ACC112 (cell line): ENCODE results near the gene TMEM132E.

Experiments
- H2AFZ ChIP-seq: fragments of 200-600 bp; sonication (generic); one replicate; pipeline ENCODE4 v1.6.0; 2017; ENCODE audit warnings: antibody characterized with exemption, low read length; ENCODE audit not compliant: unreplicated experiment
- H3K27ac ChIP-seq: fragments of 200-600 bp; sonication (generic); 2 replicates; pipeline ENCODE4 v1.5.1; 2014; ENCODE audit warnings: low read depth, mild to moderate bottlenecking, antibody characterized with exemption, low read length, moderate library complexity
- H3K27me3 ChIP-seq: fragments of 200-600 bp; sonication (generic); 2 replicates; pipeline ENCODE4 v1.6.1; 2014; ENCODE audit warnings: mild to moderate bottlenecking, antibody characterized with exemption, low read length, moderate library complexity, mixed read lengths; ENCODE audit not compliant: insufficient read depth
- H3K36me3 ChIP-seq: fragments of 200-600 bp; sonication (generic); 2 replicates; pipeline ENCODE4 v1.6.1; 2016; ENCODE audit warnings: mild to moderate bottlenecking, antibody characterized with exemption, low read length, moderate library complexity, mixed read lengths; ENCODE audit not compliant: insufficient read depth
- H3K4me1 ChIP-seq: fragments of 200-600 bp; sonication (generic); one replicate; pipeline ENCODE4 v1.6.1; 2016; ENCODE audit warnings: low read length, mixed read lengths; ENCODE audit not compliant: insufficient read depth, unreplicated experiment, control insufficient read depth
- H3K4me3 ChIP-seq: fragments of 200-600 bp; sonication (generic); 2 replicates; pipeline ENCODE4 v1.5.1; 2014; ENCODE audit warnings: mild to moderate bottlenecking, low read depth, low read length
- H3K79me2 ChIP-seq: fragments of 200-600 bp; sonication (generic); one replicate; pipeline ENCODE4 v1.6.0; 2016; ENCODE audit warnings: low read length; ENCODE audit not compliant: control insufficient read depth, unreplicated experiment, insufficient read depth

TMEM132E gene

DNA sequence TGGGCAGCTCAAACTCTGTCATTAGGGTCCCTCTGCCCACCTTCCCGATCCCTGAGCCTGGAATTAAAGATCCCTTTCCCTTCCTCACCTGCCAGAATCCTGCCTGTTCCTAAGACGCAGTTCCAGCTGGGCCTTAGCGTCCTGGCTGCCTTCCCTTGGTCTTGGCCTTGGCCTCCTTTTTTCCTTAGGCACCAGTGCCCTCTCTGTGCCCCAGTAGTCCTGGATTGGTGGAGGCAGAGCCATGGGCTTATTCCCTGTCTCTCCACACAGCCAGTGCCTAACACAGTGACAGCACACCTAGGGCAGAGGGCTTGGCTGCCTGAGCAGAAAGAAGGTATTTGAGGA lies 3.5 kb downstream of the TMEM132E start:
- H3K4me1 ChIP-seq: no peaks in the 10 kb centered on the region
- H2AFZ ChIP-seq: no peak overlapping the region
- H3K27ac ChIP-seq: no peak overlapping the region
- H3K36me3 ChIP-seq: no peaks in the 10 kb centered on the region
- H3K27me3 ChIP-seq: peaks cover 95% of the 10 kb centered on the region
- no peak overlapping the region for H3K4me3 ChIP-seq
- H3K79me2 ChIP-seq: no peaks in the 10 kb centered on the region

DNA sequence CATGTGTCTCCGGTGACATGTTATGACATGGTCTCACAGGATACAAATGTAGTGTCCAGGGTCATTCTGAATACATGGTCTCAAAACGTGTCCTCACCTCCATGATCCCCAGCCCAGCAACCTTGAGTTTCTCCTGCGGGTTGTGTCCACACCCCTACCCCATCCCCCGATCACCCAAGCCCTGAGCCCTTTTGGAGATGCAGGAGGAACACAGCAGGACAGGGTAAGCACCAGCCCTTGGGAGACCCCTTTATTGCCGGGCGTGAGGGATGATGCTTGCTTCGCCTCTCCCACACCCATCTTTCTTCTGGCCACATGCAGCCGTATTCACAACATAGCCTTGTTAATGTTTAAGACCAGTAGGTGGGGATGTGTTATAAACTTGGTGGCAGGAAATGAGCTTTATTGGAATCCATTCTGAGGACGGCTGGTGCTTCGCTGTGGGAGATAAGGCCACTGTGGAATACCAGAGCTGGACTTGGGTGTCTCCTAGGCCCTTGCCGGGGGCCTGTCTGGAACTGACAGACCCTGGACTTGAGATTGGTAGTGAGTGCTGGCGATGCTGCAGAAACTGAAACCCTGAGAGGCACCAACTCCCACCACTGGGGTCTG lies 5.5 kb downstream of the TMEM132E start:
- no peak overlapping the region for H3K4me3 ChIP-seq
- H3K4me1 ChIP-seq: no peaks in the 10 kb centered on the region
- H3K27ac ChIP-seq: no peak overlapping the region
- H3K27me3 ChIP-seq: peaks cover 85% of the 10 kb centered on the region
- no peaks in the 10 kb centered on the region for H3K36me3 ChIP-seq
- H3K79me2 ChIP-seq: no peaks in the 10 kb centered on the region
- no peak overlapping the region for H2AFZ ChIP-seq

DNA sequence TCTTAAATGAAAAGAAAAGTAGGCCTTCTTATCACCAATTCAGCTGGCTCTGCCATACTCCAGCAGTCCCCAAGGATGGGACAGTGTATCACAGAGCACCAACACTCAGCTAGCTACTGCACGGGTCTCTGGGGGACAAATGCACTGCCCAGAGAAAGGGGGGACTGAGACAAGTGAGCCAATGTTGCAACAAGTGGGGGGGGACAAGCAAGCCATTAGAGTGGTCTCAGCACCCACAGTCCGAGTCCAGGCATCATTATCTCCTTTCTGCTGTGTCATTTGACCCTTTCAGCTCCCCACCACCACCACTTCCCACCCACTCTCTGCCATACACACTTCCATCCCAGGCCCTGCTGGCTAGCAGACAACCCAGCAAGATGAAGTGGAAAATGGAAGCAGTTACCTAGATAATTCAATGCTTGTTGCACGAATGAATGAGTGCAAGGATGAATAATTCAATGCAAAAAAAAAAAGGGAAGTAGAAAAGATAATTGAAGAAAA lies 7.0 kb downstream of the TMEM132E start:
- no peak overlapping the region for H3K4me3 ChIP-seq
- H3K36me3 ChIP-seq: no peaks in the 10 kb centered on the region
- no peaks in the 10 kb centered on the region for H3K4me1 ChIP-seq
- H3K27ac ChIP-seq: no peak overlapping the region
- no peaks in the 10 kb centered on the region for H3K79me2 ChIP-seq
- no peak overlapping the region for H2AFZ ChIP-seq
- peaks cover 83% of the 10 kb centered on the region for H3K27me3 ChIP-seq

DNA sequence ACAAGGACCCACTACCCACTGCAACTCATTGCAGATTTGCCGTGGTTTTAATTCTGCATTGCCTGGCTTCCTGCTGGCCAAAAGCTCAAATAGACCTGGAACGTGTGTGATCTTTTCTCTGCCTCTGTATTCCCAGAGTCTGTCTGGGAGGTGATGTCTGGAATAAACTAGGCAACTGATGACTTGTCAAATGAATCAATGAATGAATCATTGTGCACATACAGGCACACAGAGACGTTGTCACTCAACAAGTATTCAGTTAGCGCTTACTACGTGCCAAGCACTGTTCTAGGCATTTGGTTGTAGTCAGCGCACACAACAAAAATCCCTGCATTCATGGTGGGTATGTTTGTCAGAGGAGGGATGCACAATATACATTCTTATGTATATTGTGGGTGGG lies 8.9 kb downstream of the TMEM132E start:
- Histone ChIP-seq H3K4me1 (no peaks in the 10 kb centered on the region), H2AFZ (no peak overlapping the region), H3K4me3 (no peak overlapping the region), H3K79me2 (no peaks in the 10 kb centered on the region), H3K36me3 (no peaks in the 10 kb centered on the region), H3K27ac (no peak overlapping the region), H3K27me3 (peaks cover 79% of the 10 kb centered on the region)

DNA sequence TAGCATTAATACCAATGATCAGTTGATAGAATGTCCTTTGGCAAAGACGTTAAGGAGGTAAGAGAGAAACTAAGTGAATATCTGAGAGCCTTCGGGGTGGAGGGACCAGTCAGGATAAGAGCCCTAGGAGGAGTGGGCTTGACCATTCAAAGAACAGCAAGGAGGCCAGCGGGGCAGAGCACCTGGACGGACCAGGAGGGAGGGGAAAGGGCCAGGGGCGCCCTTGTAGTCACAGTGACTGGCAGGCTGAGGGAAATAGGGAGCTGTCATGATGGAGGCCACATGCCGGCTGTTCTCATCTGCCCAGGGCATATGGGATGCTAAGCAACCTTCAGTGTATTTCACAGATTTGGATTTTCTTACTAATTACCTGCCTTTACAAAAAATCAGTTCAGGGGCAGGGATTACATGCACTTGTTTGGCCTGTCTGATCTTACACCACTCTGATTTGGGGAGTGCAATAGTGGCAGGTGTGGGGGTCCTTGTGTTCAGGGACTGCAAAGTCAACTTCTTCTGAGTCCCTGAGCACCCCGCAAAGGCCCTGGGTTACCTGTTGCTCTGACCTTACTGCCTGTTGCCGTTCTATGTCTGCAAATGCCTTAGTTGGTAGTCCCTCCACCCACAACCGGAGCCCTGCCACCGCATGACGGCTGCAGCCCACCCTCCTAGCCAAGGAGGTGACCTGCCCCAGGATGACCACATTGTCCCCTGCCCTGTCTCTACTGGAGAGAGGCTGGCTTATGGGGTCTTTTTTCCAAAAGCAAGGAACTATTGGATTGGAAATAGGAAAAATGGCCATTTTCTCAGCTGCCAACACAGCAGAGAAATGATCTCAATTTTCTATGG lies 10.0 kb downstream of the TMEM132E start:
- no peaks in the 10 kb centered on the region for H3K79me2 ChIP-seq
- H3K4me3 ChIP-seq: no peak overlapping the region
- no peaks in the 10 kb centered on the region for H3K36me3 ChIP-seq
- H2AFZ ChIP-seq: no peak overlapping the region
- H3K27me3 ChIP-seq: peaks cover 77% of the 10 kb centered on the region
- no peak overlapping the region for H3K27ac ChIP-seq
- no peaks in the 10 kb centered on the region for H3K4me1 ChIP-seq

DNA sequence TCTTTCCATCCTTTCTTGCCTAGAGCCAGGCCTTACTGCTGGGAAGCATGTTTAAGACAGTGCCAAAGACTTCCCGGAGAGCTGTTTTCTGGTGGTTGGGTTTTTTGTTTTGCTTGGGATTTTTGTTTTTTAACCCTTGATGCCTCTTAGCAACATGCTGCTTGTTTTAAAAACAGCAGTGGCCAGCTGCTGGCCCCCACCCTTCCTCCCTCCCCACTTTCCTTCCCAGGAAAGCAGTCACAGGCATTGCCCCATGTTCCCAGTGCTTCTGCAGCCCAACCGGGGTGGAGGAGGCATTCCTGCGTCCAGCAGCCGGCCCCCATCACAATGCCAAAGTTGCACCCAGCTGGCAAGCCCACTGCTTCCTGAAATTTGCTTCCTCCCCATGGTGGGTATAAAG lies 12.6 kb downstream of the TMEM132E start:
- Histone ChIP-seq H3K27ac (no peak overlapping the region), H3K4me3 (no peak overlapping the region), H3K36me3 (no peaks in the 10 kb centered on the region), H3K4me1 (no peaks in the 10 kb centered on the region), H2AFZ (no peak overlapping the region), H3K27me3 (peaks cover 60% of the 10 kb centered on the region), H3K79me2 (no peaks in the 10 kb centered on the region)

DNA sequence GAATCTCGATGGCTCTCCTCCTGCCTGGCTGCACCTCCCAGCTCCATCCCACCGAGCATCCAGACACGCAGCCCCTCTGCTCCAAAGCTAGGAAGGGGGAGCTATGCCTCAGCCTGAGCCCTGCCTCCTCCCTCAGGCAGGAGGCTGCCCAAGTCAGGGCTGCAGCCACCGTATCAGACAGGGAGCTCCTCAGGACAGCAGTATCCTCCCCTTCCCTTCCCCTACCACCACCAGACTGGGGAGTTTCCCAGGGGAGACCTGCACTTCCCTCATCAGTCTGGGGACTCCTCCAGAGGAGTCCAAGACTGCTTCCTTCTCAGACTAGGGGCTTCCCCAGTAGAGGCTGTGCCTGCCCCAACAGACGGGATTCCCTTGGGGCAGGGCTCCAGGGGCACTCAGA lies 17.5 kb downstream of the TMEM132E start:
- H3K4me1 ChIP-seq: no peaks in the 10 kb centered on the region

DNA sequence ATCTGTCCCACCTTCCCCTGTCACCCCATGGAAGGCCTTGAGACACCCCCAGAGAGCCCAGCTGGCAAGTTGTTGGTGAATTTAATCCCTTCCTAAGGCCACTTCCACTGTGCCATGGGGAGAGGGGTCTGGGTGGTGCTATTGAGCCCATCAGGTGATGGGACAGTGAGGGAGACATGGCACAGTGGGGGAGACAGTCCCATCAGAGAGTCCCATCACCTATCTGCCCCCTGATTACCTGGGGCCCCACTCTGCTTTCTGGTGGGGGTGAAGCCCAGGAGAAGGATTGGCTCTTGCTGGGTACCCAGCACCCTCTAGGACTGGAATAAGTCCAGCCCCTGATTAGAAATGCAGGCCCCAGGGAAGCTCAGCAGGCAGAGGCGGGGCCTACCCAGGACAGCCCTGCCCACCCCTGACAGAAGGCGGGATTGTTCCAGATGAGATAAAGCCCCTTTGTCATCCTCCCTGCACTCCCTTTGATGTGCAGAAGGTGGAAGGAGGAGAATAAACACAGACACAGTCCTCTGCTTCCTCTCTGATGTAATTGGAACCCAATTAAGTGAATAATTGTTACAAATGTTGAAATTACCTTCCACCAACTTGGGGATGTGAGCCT lies 18.9 kb downstream of the TMEM132E start:
- no peak overlapping the region for H3K27ac ChIP-seq
- no peak overlapping the region for H2AFZ ChIP-seq
- no peaks in the 10 kb centered on the region for H3K79me2 ChIP-seq
- no peaks in the 10 kb centered on the region for H3K36me3 ChIP-seq
- peaks cover 29% of the 10 kb centered on the region for H3K27me3 ChIP-seq
- H3K4me1 ChIP-seq: no peaks in the 10 kb centered on the region
- H3K4me3 ChIP-seq: no peak overlapping the region

More for the DNA sequence above, 17.5 kb downstream of the TMEM132E start:
- no peak overlapping the region for H2AFZ ChIP-seq
- no peaks in the 10 kb centered on the region for H3K36me3 ChIP-seq
- peaks cover 39% of the 10 kb centered on the region for H3K27me3 ChIP-seq
- no peaks in the 10 kb centered on the region for H3K79me2 ChIP-seq
- no peak overlapping the region for H3K27ac ChIP-seq
- H3K4me3 ChIP-seq: no peak overlapping the region

DNA sequence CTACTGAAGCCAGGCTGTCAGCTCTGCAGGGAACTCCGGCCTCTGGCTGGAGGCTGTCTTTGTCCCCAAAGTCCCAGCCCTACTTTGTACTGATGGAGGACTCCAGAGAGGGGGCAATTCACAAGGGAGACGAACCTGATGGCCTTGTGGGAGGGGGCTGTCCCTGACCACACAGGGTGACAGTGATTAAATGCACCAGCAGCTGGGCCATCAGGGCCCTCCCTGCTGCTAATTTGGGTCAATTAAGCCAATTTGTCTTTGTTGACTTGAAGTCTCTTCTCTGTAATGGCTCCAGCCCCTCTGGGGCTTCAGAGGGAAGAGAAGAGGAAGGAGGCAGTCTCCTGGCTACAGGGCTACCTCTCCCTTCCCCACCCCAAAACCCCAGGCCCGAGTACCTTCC lies 22.0 kb downstream of the TMEM132E start:
- Histone ChIP-seq H2AFZ (no peak overlapping the region), H3K36me3 (no peaks in the 10 kb centered on the region), H3K79me2 (no peaks in the 10 kb centered on the region), H3K4me3 (no peak overlapping the region), H3K27me3 (peaks cover 14% of the 10 kb centered on the region), H3K4me1 (no peaks in the 10 kb centered on the region), H3K27ac (no peak overlapping the region)

DNA sequence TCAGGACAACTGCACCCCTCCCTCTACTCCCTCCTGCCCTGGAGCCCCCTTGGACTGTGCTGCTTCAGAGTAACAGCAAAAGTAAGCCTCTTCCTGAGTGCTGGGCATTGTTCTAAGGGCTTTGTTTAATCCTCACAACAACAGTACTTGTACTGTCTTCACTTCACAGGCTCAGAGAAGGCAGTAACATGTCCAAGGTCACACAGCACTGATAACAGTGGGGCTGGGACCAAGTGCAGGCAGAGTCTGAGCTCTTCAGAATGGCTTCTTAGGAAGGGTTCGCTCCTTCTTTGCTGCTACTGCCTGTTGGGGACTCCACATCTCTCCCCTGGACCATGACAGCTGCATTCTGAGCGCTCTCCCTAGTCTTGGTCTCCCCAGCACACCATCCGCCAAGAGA lies 24.6 kb downstream of the TMEM132E start:
- no peaks in the 10 kb centered on the region for H3K79me2 ChIP-seq
- H3K27ac ChIP-seq: no peak overlapping the region

More for the DNA sequence above, 24.6 kb downstream of the TMEM132E start:
- Histone ChIP-seq H3K4me3 (no peak overlapping the region), H3K27me3 (peaks cover 31% of the 10 kb centered on the region), H2AFZ (no peak overlapping the region), H3K36me3 (no peaks in the 10 kb centered on the region), H3K4me1 (no peaks in the 10 kb centered on the region)
